ENCODE measurements around the gene PPIC. TPM values are rescaled to one million over a fixed set of nuclear protein-coding genes. Genes with fewer than 3 reads are reported as not detected.

PPIC gene
- polyA plus RNA-seq, 3 donors = not detected

GRCh38 chr5:123084730-123085605 is 48.4 kb upstream of the PPIC start:
- WGBS (ENCODE audit: insufficient coverage) = 76% methylated on average over 7 of the region's 9 CpGs
- Mint-ChIP-seq H3K4me3 (peak overlapping the region in 1 of 2 donors; percentile 76), H3K27ac (no peak overlapping the region), H3K36me3 (peaks cover 0 to 3% of the 10 kb centered on the region in 2 donors), H3K4me1 (peaks cover 8% of the 10 kb centered on the region), H3K9me3 (peaks cover 0 to 22% (median 7%) of the 10 kb centered on the region in 7 donors), H3K27me3 (ENCODE audit: low read depth in 3 of 3) (peaks cover 70 to 95% (median 74%) of the 10 kb centered on the region in 3 donors)
- H3K27me3 ChIP-seq (ENCODE audit: control insufficient read depth in 2 of 2, insufficient read depth in 2 of 2, low read length in 2 of 2) = peaks cover 69 to 99% of the 10 kb centered on the region in 2 donors
- peaks cover 0 to 25% of the 10 kb centered on the region in 2 donors for H3K9me3 ChIP-seq (replicated peaks in 1 of 2; ENCODE audit: control insufficient read depth in 1 of 2, insufficient read depth in 1 of 2, low read length in 2 of 2)
- H3K4me2 ChIP-seq (replicated peaks; ENCODE audit: extremely low read depth, low read length, poor library complexity, severe bottlenecking) = no peak overlapping the region
- no peaks in the 10 kb centered on the region for H3K36me3 ChIP-seq (replicated peaks in 1 of 2; ENCODE audit: control insufficient read depth in 1 of 2, insufficient read depth in 2 of 2, low read length in 2 of 2)
- no peak overlapping the region for H2AFZ ChIP-seq (ENCODE audit: insufficient read depth, low read depth, low read length, poor library complexity, severe bottlenecking)
- H4K20me1 ChIP-seq (ENCODE audit: insufficient read depth, low read length) = no peaks in the 10 kb centered on the region
- intact Hi-C loops (cut with micrococcal nuclease) = no loop called here
- no peak for TF ChIP-seq CTCF (IDR thresholded peaks at IDR 0.05)
- H3K4me3 ChIP-seq (replicated peaks in 1 of 3; ENCODE audit: low read depth in 2 of 3, low read length in 3 of 3) = no peak overlapping the region
- peaks cover 7 to 17% of the 10 kb centered on the region in 2 donors for H3K4me1 ChIP-seq (ENCODE audit: control insufficient read depth in 1 of 2, insufficient read depth in 2 of 2, low read length in 2 of 2)
- no peak overlapping the region for H3K27ac ChIP-seq (ENCODE audit: low read depth in 1 of 2, low read length in 2 of 2)
- no peaks in the 10 kb centered on the region for H3K79me2 ChIP-seq (ENCODE audit: insufficient read depth, low read length)
- no peak overlapping the region for H3K9ac ChIP-seq (ENCODE audit: insufficient read depth, low read length, poor library complexity, severe bottlenecking)
- DNase-seq = no peak

GRCh38 chr5:123083298-123083697 is 46.8 kb upstream of the PPIC start:
- Mint-ChIP-seq H3K36me3 (no peaks in the 10 kb centered on the region), H3K4me3 (no peak overlapping the region), H3K4me1 (peaks cover under 1% of the 10 kb centered on the region), H3K27ac (no peak overlapping the region), H3K27me3 (ENCODE audit: low read depth in 3 of 3) (peaks cover 66 to 90% (median 67%) of the 10 kb centered on the region in 3 donors), H3K9me3 (peaks cover 0 to 17% (median 2%) of the 10 kb centered on the region in 7 donors)
- H4K20me1 ChIP-seq (ENCODE audit: insufficient read depth, low read length) = no peaks in the 10 kb centered on the region
- no peak overlapping the region for H3K4me3 ChIP-seq (replicated peaks in 1 of 3; ENCODE audit: low read depth in 2 of 3, low read length in 3 of 3)
- H3K4me1 ChIP-seq (ENCODE audit: control insufficient read depth in 1 of 2, insufficient read depth in 2 of 2, low read length in 2 of 2) = no peaks in the 10 kb centered on the region
- H3K79me2 ChIP-seq (ENCODE audit: insufficient read depth, low read length) = no peaks in the 10 kb centered on the region
- no peak overlapping the region for H3K9ac ChIP-seq (ENCODE audit: insufficient read depth, low read length, poor library complexity, severe bottlenecking)
- H3K36me3 ChIP-seq (replicated peaks in 1 of 2; ENCODE audit: control insufficient read depth in 1 of 2, insufficient read depth in 2 of 2, low read length in 2 of 2) = no peaks in the 10 kb centered on the region
- no peak overlapping the region for H2AFZ ChIP-seq (ENCODE audit: insufficient read depth, low read depth, low read length, poor library complexity, severe bottlenecking)
- TF ChIP-seq CTCF (IDR thresholded peaks at IDR 0.05) = no peak
- no peak overlapping the region for H3K27ac ChIP-seq (ENCODE audit: low read depth in 1 of 2, low read length in 2 of 2)
- H3K27me3 ChIP-seq (ENCODE audit: control insufficient read depth in 2 of 2, insufficient read depth in 2 of 2, low read length in 2 of 2) = peaks cover 65 to 94% of the 10 kb centered on the region in 2 donors
- no peak overlapping the region for H3K4me2 ChIP-seq (replicated peaks; ENCODE audit: extremely low read depth, low read length, poor library complexity, severe bottlenecking)
- H3K9me3 ChIP-seq (replicated peaks in 1 of 2; ENCODE audit: control insufficient read depth in 1 of 2, insufficient read depth in 1 of 2, low read length in 2 of 2) = peaks cover 0 to 22% of the 10 kb centered on the region in 2 donors
- intact Hi-C loops (cut with micrococcal nuclease) = no loop called here
- DNase-seq = no peak
- WGBS (ENCODE audit: insufficient coverage) = 100% methylated on average over 1 of the region's 3 CpGs

Data from CD14-positive monocyte (primary cell).